GM10266 (cell line): Measurements from ENCODE around the gene PEX11B.

Experiments used
- DNase-seq: peaks from one replicate; pipeline ENCODE4 v3.0.0; 2012; ENCODE audit errors: extremely low spot score
- TF ChIP-seq, protein P1 (sequence below): IDR thresholded peaks from 2 replicates; pipeline ENCODE4 v1.5.1; 2012; ENCODE audit warnings: mild to moderate bottlenecking, low read depth; ENCODE audit not compliant: control insufficient read depth, insufficient read depth; ENCODE audit errors: missing control alignments

The PEX11B gene, protein sequence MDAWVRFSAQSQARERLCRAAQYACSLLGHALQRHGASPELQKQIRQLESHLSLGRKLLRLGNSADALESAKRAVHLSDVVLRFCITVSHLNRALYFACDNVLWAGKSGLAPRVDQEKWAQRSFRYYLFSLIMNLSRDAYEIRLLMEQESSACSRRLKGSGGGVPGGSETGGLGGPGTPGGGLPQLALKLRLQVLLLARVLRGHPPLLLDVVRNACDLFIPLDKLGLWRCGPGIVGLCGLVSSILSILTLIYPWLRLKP

DNA sequence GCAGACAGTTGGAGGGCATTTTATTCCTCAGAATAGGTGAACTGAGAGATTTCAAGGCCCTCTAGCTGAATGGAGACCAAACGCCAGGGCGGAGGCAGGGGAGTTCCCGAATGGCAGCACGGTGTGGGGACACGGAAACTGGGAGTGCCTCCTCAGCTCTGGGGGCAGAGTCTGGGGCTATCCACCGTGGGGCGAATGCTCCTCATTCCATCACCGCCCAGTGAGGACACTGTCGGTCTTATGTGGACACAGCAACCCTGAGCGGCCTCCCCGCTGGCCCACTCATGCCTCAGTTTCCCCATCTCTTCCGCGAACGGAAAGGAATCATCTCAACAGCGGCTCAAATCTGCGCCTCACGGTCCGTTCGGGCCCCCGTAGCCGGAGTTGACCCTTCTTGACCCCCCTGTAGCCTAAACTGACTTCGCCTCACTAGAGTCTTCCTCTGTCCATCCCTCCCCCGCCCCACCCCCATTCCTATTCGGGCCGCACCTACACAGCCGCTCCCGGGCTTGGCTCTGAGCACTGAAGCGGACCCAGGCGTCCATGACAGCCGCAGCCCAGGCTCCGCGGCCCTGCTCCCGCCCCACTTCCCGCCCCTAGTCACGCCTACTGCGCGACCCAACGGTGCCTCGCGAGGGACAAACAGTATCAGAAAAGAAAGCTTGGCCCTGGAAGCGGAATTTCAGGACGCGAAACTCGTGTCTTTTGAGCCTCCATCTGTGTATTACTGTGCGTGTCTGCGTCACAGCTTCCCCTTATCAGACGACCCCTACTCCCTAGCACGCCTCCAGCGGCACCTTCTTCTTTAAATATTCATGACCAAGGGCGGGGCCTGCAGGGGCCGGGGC lies at the start of gene PEX11B:
Gene PEX11B, minus strand, starts transcription at position 574 of the 848 bp plus-strand sequence. Its CDS starts 29 bp downstream, at position 545.
- DNase-seq, result peak; percentile 87
- TF ChIP-seq, protein P1, sequence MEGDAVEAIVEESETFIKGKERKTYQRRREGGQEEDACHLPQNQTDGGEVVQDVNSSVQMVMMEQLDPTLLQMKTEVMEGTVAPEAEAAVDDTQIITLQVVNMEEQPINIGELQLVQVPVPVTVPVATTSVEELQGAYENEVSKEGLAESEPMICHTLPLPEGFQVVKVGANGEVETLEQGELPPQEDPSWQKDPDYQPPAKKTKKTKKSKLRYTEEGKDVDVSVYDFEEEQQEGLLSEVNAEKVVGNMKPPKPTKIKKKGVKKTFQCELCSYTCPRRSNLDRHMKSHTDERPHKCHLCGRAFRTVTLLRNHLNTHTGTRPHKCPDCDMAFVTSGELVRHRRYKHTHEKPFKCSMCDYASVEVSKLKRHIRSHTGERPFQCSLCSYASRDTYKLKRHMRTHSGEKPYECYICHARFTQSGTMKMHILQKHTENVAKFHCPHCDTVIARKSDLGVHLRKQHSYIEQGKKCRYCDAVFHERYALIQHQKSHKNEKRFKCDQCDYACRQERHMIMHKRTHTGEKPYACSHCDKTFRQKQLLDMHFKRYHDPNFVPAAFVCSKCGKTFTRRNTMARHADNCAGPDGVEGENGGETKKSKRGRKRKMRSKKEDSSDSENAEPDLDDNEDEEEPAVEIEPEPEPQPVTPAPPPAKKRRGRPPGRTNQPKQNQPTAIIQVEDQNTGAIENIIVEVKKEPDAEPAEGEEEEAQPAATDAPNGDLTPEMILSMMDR, result no peak

DNA sequence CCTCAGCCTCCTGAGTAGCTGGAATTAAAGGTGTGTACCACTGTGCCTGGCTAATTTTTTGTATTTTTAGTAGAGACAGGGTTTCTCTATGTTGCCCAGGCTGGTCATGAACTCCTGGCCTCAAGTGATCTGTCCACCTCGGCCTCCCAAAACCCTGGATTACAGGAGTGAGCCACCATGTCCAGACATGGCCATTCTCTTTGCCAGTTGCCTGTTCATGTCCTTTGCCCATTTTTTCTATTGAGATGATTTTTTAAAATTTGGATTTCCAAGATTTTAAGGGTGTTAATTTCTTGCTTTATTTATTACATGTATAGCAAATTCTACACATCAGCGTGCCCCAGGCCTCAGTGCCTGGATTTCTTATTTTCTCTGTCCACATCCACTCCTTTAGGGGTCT lies 48.8 kb upstream of the PEX11B start:
- TF ChIP-seq, protein P1, result no peak

DNA sequence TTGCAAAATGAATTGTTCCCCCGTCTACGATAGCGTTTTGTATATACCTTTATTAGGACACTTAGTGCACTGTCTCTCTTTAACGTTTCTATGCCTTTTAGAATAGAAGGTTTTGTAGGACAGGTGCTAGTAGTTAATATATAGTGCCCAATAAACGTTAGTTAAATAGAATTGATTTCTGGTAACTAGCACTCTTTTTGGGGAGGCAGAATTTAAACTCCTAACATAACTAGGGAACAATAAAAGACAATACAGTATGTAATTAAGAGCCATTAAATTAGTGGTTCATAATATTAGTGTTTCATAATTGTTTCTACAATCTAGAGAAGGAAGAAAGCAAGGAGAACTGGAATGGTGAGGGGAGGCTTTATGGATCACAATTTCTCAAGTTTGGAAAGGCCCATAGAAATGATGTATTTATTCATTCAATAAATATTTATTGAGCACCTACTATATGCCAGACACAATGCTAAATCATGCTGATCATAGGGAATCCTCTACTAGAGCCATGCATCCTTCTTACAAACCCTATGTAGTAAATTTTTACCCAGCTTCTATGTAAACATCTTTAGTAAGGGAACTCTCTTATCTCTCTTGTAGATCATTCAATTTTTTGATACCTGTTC lies 46.7 kb upstream of the PEX11B start:
- TF ChIP-seq, protein P1, result no peak
- no peak for DNase-seq

More for the DNA sequence above, 48.8 kb upstream of the PEX11B start:
- no peak for DNase-seq

DNA sequence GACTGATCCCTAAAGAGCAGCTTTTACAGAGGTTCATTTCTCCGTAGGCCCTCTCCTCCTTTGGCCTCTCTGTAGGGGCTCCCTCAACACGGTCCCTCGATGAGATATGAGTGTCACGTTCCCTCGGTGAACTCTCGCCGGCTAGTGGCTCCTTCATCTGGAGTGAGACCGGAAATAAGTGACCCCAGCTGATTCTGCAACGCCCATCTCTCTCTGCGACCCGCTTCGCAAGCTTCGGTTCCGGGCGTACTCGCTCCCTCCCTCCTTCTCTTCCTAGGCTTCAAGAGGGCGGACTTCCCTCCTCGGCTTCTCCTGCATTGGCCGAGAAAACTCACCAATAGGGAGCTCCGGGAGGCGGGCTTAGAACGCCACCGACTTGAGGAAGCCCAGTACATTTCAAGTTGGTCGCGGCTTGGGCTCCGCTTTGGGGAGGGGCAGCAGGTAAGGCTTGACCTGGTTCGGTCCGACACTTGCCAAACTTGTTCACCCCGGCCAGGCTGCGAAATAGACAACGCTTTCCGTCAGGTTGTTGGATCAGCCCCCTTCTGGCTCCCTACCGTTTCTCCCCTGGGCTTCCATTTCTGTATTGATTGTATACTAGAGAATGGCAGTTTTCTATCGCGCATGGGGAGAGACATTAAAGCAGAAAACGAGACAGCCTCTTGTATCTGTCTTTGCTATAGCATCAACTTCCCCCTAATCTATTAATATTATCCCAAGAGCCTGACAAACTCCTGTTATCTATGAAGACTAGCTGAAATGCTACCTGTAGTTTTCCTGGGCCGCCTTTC lies 46.0 kb upstream of the PEX11B start, which contains the start of the genes ANKRD34A and POLR3GL:
Gene ANKRD34A, minus strand, starts transcription at position 248 of the 791 bp plus-strand sequence. CDS start 2,816 bp downstream, outside the sequence.
Gene POLR3GL, plus strand, starts transcription at position 363 of the 791 bp plus-strand sequence. CDS start 10,176 bp downstream, outside the sequence.
- TF ChIP-seq, protein P1, result no peak
- DNase-seq, result peak; percentile 92

DNA sequence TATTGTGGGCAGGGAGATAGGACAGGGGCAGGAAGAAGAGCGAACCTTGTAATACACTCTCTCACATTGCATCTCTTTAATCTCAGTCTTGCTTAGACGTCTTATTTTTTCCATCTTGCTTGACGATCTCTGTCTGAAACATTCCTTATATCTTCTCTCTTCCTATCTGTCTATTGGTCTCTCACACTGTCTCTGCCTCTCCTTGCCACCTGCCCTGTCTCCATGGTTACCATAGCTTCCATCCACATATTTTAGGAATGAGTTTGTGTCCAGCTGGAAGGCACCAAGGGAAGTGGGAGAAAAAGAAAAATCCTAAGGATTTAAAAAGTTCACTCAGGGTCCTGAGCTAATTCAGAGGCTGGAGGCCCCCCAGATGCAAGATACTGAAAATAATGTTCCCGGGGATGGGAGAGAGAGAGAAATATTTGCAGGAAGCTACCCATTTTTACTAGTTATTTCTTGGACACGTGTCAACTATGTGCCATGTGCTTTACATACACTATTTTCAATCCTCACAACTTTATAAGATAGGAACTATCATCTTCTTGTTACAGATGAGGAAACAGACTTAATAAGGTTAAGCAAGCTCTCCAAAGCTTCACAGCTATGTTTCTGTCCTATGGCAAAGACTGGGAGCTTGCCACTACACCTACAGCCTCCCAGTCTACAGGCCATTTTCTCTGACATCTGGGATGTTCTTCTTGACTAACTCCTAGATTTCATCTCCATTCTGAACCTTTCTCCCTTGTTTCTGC lies 44.9 kb upstream of the PEX11B start:
- no peak for DNase-seq
- TF ChIP-seq, protein P1, result no peak

DNA sequence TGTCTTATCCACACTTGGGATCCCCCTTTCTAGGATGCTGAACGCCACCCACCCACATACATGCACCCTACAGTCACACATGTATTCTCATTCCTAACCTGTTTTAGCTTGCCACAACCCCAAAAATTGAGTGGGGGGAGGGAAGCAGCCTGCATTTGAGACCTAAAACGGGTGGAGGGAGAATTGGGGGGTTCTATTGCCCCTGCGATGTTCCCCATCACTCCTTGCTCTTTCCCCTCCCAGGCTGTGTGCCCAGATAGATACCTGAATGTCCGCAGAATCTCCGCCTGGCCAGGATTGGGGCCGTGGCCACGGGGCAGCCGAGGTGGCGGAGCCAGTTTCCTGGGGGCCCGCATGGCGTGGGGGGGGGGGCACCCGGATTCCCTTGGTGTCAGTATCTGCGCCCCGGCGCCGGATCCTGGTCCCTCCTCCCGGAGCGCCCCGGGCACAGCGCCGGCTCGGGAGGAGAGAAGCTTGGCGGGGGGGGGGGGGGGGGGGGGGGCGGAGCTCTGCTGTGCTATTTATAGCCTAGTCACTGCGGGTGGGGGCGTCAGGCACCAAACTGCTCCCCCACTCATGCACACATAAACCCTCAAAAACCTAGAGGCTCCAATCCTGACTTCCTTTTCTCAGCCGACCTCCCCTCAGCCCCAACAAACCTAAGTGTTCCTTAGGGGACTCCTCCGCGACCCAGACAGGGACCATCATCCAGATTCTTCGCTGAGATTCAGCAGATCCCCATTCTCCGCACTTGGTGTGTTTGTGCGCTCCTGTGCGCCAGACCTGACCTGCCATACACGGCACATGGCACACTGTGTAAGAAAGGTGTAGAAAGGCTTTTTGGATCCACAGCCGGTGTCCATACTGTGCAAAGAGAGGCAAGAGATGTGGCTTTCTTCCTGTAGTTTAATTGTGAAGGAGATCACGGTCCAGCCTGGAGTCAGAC lies 43.9 kb upstream of the PEX11B start:
- DNase-seq, result peak; percentile 63

More for the DNA sequence above, 43.9 kb upstream of the PEX11B start:
- TF ChIP-seq, protein P1, result no peak
